Measurements from ENCODE around the gene EIF3F.

DNA sequence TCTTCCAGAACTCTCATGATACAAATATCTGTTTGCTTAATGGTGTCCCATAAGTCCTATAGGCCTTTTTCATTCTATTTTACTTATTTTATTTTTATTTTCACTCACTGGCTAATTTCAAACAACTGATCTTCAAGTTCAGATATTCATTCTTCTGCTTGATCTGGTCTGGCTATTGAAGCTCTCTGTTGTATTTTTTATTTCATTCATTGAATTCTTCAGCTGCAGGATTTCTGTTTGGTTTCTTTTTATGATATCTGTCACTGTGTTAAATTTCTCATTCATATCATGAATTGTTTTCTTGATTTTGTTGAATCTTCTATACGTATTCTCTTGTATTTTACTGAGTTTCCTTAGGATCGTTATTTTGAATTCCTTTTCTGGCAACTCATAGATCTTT lies 43.0 kb upstream of the EIF3F start:
- TF ChIP-seq CTCF (IDR thresholded peaks at IDR 0.05) (no peak), EZH2 (IDR thresholded peaks at IDR 0.05; ENCODE audit: borderline replicate concordance, insufficient read depth, low read depth, low read length, poor library complexity, severe bottlenecking) (no peak)

All from B cell (primary cell).